Gastroesophageal sphincter (tissue), 4 donors: ENCODE data around the gene CTSF. TPM values are rescaled to one million over a fixed set of nuclear protein-coding genes. Genes with fewer than 3 reads are reported as not detected.
A peak's percentile ranks its signal among the peaks of the same experiment; 100 is the strongest.

Experiments used
- ATAC-seq: fragments of 150-250 bp; one replicate; pipeline ENCODE4 v1.9.1; 2016; ENCODE audit warnings: mild to moderate bottlenecking, moderate library complexity
- H3K27ac ChIP-seq, 4 donors: fragments of 200-600 bp; sonication (generic) in 3 of 4; 1 replicate in 3 of 4; 2 replicates in 1 of 4; pipeline ENCODE4 v1.5.1; 2016 to 2019
- H3K27me3 ChIP-seq: fragments of 200-600 bp; sonication (generic); one replicate; pipeline ENCODE4 v1.5.1; 2019
- H3K36me3 ChIP-seq, 2 donors: fragments of 200-600 bp; sonication (generic); one replicate each; pipeline ENCODE4 v1.5.1; 2019; ENCODE audit warnings: control low read depth in 1 of 2
- H3K4me1 ChIP-seq, 3 donors: fragments of 200-600 bp; sonication (generic); 1 replicate in 2 of 3; 2 replicates in 1 of 3; pipeline ENCODE4 v1.5.1; 2016 to 2019; ENCODE audit warnings: control low read depth in 2 of 3
- H3K4me3 ChIP-seq, 2 donors: fragments of 200-600 bp; sonication (generic); one replicate each; pipeline ENCODE4 v1.5.1; 2019; ENCODE audit warnings: mild to moderate bottlenecking in 1 of 2, moderate library complexity in 1 of 2
- H3K9me3 ChIP-seq, 3 donors: fragments of 200-600 bp; sonication (generic); one replicate each; pipeline ENCODE4 v1.5.1; 2017 to 2019; ENCODE audit warnings: control low read depth in 2 of 3
- EP300 ChIP-seq: sonication (generic); formaldehyde crosslinking; IDR thresholded peaks from one replicate; pipeline ENCODE4 v1.6.1; 2017; ENCODE audit warnings: antibody characterized with exemption, mild to moderate bottlenecking
- POLR2A ChIP-seq, 2 donors: fragments of 450-650 bp; IDR thresholded peaks; one replicate each; pipeline ENCODE4 v1.6.1; 2017; ENCODE audit warnings: antibody characterized with exemption in 2 of 2, mild to moderate bottlenecking in 2 of 2, moderate library complexity in 1 of 2
- POLR2AphosphoS5 ChIP-seq: sonication (generic); formaldehyde crosslinking; IDR thresholded peaks from one replicate; pipeline ENCODE4 v1.6.1; 2017; ENCODE audit warnings: antibody characterized with exemption
- WGBS, 2 donors: methylation state at CpG; one replicate each; pipeline ENCODE4 v1.1.5; 2018; ENCODE audit warnings: low coverage in 1 of 2; 5-methylcytosine and 5-hydroxymethylcytosine counted together
- total RNA-seq, 4 donors: library from RNA; depleted of rRNA; stranded (reverse); fragments of >200 nt; gene quantifications; one replicate each; pipeline ENCODE4 v1.1.0, GENCODE V29; 2016
- TF ChIP-seq, protein P1 (sequence below), 4 experiments: fragments of 200-600 bp in 2 of 4; fragments of 450-650 bp in 2 of 4; sonication (generic) in 1 of 4; IDR thresholded peaks; one replicate each; pipeline ENCODE4 v1.5.1; 2017 to 2019; ENCODE audit warnings: antibody characterized with exemption in 4 of 4, mild to moderate bottlenecking in 2 of 4, moderate library complexity in 2 of 4

The CTSF gene
- total RNA-seq = 100 to 1,000 TPM in 1 of 4 donors, 10 to 100 TPM in 3; 65.1 to 114 (median 88.4) TPM

GRCh38 chr11:66568124-66568916 is at the start of gene CTSF:
Gene CTSF, minus strand, starts transcription at chr11:66568606. Its CDS starts 120 bp downstream, at chr11:66568486.
- H3K4me3 ChIP-seq = peak within 1 kb of the TSS; percentile 25 to 72
- ATAC-seq = peak; percentile 95
- peak within 1 kb of the TSS in 3 of 4 donors; percentile 52 to 75 (median 65) for H3K27ac ChIP-seq
- H3K27me3 ChIP-seq = no peaks in the 10 kb centered on the region
- WGBS, 2 donors = 8% methylated on average over 7 of the region's 77 CpGs; no CpG with 5 or more reads in 1 of the 2 donors
- H3K4me1 ChIP-seq = peaks cover 0 to 23% (median 9%) of the 10 kb centered on the region in 3 donors
- TF ChIP-seq POLR2A (IDR thresholded peaks at IDR 0.05) = peak; percentile 33 to 53
- no peak for TF ChIP-seq EP300
- H3K9me3 ChIP-seq = no peaks in the 10 kb centered on the region
- H3K36me3 ChIP-seq = peaks cover 0 to 40% of the 10 kb centered on the region in 2 donors

GRCh38 chr11:66617155-66617834 is 48.9 kb upstream of the CTSF start:
- Histone ChIP-seq H3K4me3 (peak overlapping the region; percentile 71 to 90), H3K36me3 (no peaks in the 10 kb centered on the region), H3K27ac (peak overlapping the region; percentile 88 to 98 (median 96)), H3K27me3 (no peaks in the 10 kb centered on the region), H3K4me1 (peaks cover 0 to 60% (median 21%) of the 10 kb centered on the region in 3 donors), H3K9me3 (no peaks in the 10 kb centered on the region)
- ATAC-seq = peak; percentile 29
- peak; percentile 5 for TF ChIP-seq POLR2AphosphoS5
- TF ChIP-seq, protein P1, sequence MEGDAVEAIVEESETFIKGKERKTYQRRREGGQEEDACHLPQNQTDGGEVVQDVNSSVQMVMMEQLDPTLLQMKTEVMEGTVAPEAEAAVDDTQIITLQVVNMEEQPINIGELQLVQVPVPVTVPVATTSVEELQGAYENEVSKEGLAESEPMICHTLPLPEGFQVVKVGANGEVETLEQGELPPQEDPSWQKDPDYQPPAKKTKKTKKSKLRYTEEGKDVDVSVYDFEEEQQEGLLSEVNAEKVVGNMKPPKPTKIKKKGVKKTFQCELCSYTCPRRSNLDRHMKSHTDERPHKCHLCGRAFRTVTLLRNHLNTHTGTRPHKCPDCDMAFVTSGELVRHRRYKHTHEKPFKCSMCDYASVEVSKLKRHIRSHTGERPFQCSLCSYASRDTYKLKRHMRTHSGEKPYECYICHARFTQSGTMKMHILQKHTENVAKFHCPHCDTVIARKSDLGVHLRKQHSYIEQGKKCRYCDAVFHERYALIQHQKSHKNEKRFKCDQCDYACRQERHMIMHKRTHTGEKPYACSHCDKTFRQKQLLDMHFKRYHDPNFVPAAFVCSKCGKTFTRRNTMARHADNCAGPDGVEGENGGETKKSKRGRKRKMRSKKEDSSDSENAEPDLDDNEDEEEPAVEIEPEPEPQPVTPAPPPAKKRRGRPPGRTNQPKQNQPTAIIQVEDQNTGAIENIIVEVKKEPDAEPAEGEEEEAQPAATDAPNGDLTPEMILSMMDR (IDR thresholded peaks at IDR 0.05) = no peak
- 0 to 4% methylated on average over 6 of the region's 38 CpGs for WGBS, 2 donors

DNA sequence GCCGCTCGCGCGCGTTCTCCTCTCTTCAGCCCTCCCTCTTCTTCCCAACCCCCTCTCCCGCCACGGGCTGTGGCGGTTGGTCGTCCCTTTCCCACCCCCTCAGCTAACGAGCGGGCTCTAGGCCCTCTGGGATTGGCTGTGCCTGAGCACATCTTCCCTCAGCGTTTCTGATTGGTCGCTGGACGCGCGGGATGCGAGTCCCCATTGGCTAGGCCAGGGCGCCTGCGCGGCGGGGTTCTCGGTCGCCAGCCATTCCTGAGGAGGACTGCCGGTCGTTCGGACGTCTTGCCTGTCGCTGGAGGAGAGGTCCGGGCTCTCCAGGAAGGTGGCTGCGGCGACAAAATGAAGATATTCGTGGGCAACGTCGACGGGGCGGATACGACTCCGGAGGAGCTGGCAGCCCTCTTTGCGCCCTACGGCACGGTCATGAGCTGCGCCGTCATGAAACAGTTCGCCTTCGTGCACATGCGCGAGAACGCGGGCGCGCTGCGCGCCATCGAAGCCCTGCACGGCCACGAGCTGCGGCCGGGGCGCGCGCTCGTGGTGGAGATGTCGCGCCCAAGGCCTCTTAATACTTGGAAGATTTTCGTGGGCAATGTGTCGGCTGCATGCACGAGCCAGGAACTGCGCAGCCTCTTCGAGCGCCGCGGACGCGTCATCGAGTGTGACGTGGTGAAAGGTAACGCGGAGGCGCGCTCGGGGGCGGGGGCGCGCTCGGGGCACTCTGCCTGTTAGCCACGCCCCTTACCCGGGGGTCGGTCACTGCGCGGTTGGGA is 48.2 kb upstream of the CTSF start, which contains the start of gene RBM14:
Gene RBM14 (plus strand): TSS at position 252 of the 776 bp plus-strand sequence. CDS start 91 bp downstream, at position 343.
- H3K4me1 ChIP-seq = peaks cover 0 to 53% (median 21%) of the 10 kb centered on the region in 3 donors
- no peaks in the 10 kb centered on the region for H3K27me3 ChIP-seq
- ATAC-seq = peak; percentile 98
- WGBS, 2 donors = 0% methylated on average over 4 to 6 of the region's 90 CpGs
- H3K4me3 ChIP-seq = peak within 1 kb of the TSS; percentile 71 to 90
- TF ChIP-seq, protein P1 (IDR thresholded peaks at IDR 0.05) = no peak
- TF ChIP-seq POLR2A (IDR thresholded peaks at IDR 0.05) (peak; percentile 99), EP300 (no peak), POLR2AphosphoS5 (peak; percentile 100)
- peak within 1 kb of the TSS; percentile 88 to 98 (median 96) for H3K27ac ChIP-seq
- H3K9me3 ChIP-seq = no peaks in the 10 kb centered on the region
- H3K36me3 ChIP-seq = no peaks in the 10 kb centered on the region

DNA sequence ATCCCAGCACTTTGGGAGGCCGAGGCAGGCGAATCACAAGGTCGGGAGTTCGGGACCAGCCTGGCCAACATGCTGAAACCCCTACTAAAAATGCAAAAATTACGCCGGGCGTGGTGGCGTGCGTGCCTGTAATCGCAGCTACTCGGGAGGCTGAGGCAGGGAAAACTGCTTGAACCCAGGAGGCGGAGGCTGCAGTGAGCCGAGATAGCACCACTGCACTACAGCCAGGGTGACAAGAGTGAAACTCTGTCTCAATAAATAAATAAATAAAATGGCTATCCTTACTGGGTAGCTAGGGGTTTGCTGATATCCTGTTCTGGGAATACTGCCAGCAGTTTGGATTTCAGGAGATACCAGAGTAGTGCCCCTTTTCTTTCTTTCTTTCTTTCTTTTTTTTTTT is 45.7 kb upstream of the CTSF start:
- H3K4me3 ChIP-seq = no peak overlapping the region
- no peaks in the 10 kb centered on the region for H3K27me3 ChIP-seq
- no peak for TF ChIP-seq POLR2A (IDR thresholded peaks at IDR 0.05)
- TF ChIP-seq, protein P1 (IDR thresholded peaks at IDR 0.05) = no peak
- TF ChIP-seq POLR2AphosphoS5 = no peak
- no peak for TF ChIP-seq EP300
- ATAC-seq = no peak
- 92 to 100% methylated on average over 1 to 9 of the region's 13 CpGs for WGBS, 2 donors
- H3K4me1 ChIP-seq = peaks cover 0 to 30% (median 12%) of the 10 kb centered on the region in 3 donors
- H3K9me3 ChIP-seq = no peaks in the 10 kb centered on the region
- H3K27ac ChIP-seq = no peak overlapping the region
- no peaks in the 10 kb centered on the region for H3K36me3 ChIP-seq

- Histone ChIP-seq H3K36me3 (no peaks in the 10 kb centered on the region), H3K27me3 (no peaks in the 10 kb centered on the region), H3K4me3 (no peak overlapping the region), H3K4me1 (peaks cover 0 to 29% (median 5%) of the 10 kb centered on the region in 3 donors), H3K9me3 (no peaks in the 10 kb centered on the region), H3K27ac (no peak overlapping the region)
- TF ChIP-seq EP300 (no peak), POLR2A (IDR thresholded peaks at IDR 0.05) (no peak), POLR2AphosphoS5 (no peak)
- TF ChIP-seq, protein P1 (IDR thresholded peaks at IDR 0.05) = no peak
- no peak for ATAC-seq
- 91 to 100% methylated on average over 1 of the region's 1 CpG for WGBS, 2 donors
These were observed 44.1 kb upstream of the CTSF start for GRCh38 chr11:66612458-66612857.
